DND-41 (cell line): ENCODE data around the gene POLR2F.

ENCODE experiments used
- ATAC-seq: fragments of 200-7000 bp; cut with Tn5 transposase; 3 replicates; pipeline ENCODE4 v1.9.1; 2021; ENCODE audit warnings: low read depth; ENCODE audit not compliant: insufficient read depth
- DNase-seq: peaks from one replicate; pipeline ENCODE4 v3.0.0-alpha.2; 2020
- H2AFZ ChIP-seq: 2 replicates; pipeline ENCODE4 v1.6.0; 2012; ENCODE audit warnings: low read depth, low read length
- H3K27ac ChIP-seq: 2 replicates; pipeline ENCODE4 v1.5.1; 2012; ENCODE audit warnings: low read length, inconsistent platforms
- H3K27me3 ChIP-seq: fragments of 200-600 bp; sonication (generic); 2 replicates; pipeline ENCODE4 v1.6.0; 2012; ENCODE audit warnings: low read length, mild to moderate bottlenecking, inconsistent platforms; ENCODE audit not compliant: insufficient read depth, poor library complexity
- H3K36me3 ChIP-seq: 2 replicates; pipeline ENCODE4 v1.5.1; 2012; ENCODE audit warnings: low read length, inconsistent platforms; ENCODE audit not compliant: insufficient read depth
- H3K4me1 ChIP-seq: 2 replicates; pipeline ENCODE4 v1.5.1; 2012; ENCODE audit warnings: mild to moderate bottlenecking, low read length; ENCODE audit not compliant: insufficient read depth
- H3K4me2 ChIP-seq: 2 replicates; pipeline ENCODE4 v1.6.0; 2012; ENCODE audit warnings: mild to moderate bottlenecking, moderate library complexity, low read length, inconsistent platforms; ENCODE audit not compliant: insufficient read depth
- H3K4me3 ChIP-seq, 2 experiments: fragments of 200-600 bp in 1 of 2; shearing (Covaris generic) in 1 of 2; 2 replicates each; pipeline ENCODE4 v1.5.1; 2012 to 2016; ENCODE audit warnings: inconsistent platforms in 2 of 2, low read length in 2 of 2, mild to moderate bottlenecking in 2 of 2, low read depth in 1 of 2, moderate library complexity in 1 of 2
- H3K79me2 ChIP-seq: 2 replicates; pipeline ENCODE4 v1.6.0; 2012; ENCODE audit warnings: low read length, inconsistent platforms; ENCODE audit not compliant: insufficient read depth
- H3K9ac ChIP-seq: 2 replicates; pipeline ENCODE4 v1.6.0; 2012; ENCODE audit warnings: low read depth, mild to moderate bottlenecking, inconsistent platforms, low read length, moderate library complexity
- H3K9me3 ChIP-seq: 2 replicates; pipeline ENCODE4 v1.5.1; 2012; ENCODE audit warnings: low read length, moderate library complexity, mild to moderate bottlenecking, inconsistent platforms; ENCODE audit not compliant: insufficient read depth, severe bottlenecking
- H4K20me1 ChIP-seq: 2 replicates; pipeline ENCODE4 v1.6.0; 2012; ENCODE audit warnings: low read length; ENCODE audit not compliant: insufficient read depth
- EZH2 ChIP-seq: IDR thresholded peaks from 3 replicates; pipeline ENCODE4 v1.6.1; 2012; ENCODE audit warnings: borderline replicate concordance, low read depth, mild to moderate bottlenecking, moderate library complexity, low read length, inconsistent platforms; ENCODE audit not compliant: severe bottlenecking
- TF ChIP-seq, protein P1 (sequence below): IDR thresholded peaks from 2 replicates; pipeline ENCODE4 v1.5.1; 2012; ENCODE audit warnings: borderline replicate concordance, low read length, moderate library complexity, mild to moderate bottlenecking; ENCODE audit not compliant: poor library complexity, severe bottlenecking; ENCODE audit errors: extremely low read depth

POLR2F gene

DNA sequence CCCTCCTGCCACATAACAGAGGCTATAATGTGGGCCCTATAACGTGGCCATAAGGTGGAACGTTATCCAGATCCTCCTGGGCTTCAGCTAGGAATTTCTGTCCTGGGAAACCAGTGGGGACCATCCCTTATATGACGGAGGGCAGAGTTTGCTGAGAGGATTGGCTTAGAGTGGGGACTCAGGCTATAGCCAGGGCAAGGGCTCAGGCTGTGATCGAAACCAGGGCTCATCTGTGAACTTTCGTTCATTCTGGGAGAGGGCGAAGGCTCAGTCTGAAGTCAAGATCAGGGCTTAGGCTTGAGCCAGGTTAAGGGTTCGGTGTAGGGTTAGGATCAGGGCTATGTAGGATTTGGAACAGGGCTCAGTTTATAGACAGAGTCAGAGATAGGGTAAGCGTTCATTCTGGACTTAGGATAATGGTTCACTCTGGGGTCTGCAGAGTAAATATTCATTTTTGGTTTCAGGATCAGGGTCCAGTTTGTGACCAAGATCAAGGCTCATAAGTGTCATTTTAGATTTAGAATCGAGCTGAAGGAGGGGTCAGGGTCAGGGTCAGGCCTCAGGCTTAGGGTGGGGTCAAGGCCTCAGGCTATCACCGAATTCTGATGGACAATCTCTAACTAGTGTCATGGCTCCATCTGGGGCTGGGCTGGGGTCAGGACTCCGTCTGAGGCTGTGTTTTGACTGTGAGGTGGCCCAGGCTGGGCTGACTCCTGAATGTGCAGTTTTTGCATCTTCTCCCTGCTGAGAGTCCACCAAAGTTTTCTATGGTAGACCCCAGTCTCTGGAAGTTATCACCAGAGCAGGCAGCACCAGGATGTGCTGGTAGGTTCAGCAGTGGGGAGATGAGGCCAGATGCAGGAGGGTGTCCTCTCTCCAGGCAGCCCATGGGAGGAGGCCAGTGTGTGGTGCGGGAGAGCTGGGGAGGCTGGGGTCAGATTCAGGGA lies 64.7 kb downstream of the POLR2F start:
- no peaks in the 10 kb centered on the region for H3K27me3 ChIP-seq
- H3K79me2 ChIP-seq: no peaks in the 10 kb centered on the region
- no peaks in the 10 kb centered on the region for H3K4me1 ChIP-seq
- TF ChIP-seq, protein P1, sequence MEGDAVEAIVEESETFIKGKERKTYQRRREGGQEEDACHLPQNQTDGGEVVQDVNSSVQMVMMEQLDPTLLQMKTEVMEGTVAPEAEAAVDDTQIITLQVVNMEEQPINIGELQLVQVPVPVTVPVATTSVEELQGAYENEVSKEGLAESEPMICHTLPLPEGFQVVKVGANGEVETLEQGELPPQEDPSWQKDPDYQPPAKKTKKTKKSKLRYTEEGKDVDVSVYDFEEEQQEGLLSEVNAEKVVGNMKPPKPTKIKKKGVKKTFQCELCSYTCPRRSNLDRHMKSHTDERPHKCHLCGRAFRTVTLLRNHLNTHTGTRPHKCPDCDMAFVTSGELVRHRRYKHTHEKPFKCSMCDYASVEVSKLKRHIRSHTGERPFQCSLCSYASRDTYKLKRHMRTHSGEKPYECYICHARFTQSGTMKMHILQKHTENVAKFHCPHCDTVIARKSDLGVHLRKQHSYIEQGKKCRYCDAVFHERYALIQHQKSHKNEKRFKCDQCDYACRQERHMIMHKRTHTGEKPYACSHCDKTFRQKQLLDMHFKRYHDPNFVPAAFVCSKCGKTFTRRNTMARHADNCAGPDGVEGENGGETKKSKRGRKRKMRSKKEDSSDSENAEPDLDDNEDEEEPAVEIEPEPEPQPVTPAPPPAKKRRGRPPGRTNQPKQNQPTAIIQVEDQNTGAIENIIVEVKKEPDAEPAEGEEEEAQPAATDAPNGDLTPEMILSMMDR: no peak
- no peak for TF ChIP-seq EZH2
- no peak overlapping the region for H3K27ac ChIP-seq
- no peak overlapping the region for H3K4me3 ChIP-seq
- H3K36me3 ChIP-seq: no peaks in the 10 kb centered on the region
- H2AFZ ChIP-seq: no peak overlapping the region
- H3K4me2 ChIP-seq: no peak overlapping the region
- DNase-seq (no peak), ATAC-seq (no peak)
- no peak overlapping the region for H3K9ac ChIP-seq
- H3K9me3 ChIP-seq: no peaks in the 10 kb centered on the region
- no peaks in the 10 kb centered on the region for H4K20me1 ChIP-seq
